Adrenal gland (tissue), 12 donors: ENCODE results near the gene STXBP3. TPM values are rescaled to one million over a fixed set of nuclear protein-coding genes. Genes with fewer than 3 reads are reported as not detected.

Experiments used
- DNase-seq, 7 donors: peaks; one replicate each; pipeline ENCODE4 v3.0.0-alpha.2; 2019 to 2020
- H3K27ac ChIP-seq, 5 donors: fragments of 200-600 bp; sonication (generic) in 4 of 5; 1 replicate in 3 of 5; 2 replicates in 2 of 5; pipeline versions ENCODE4 v1.5.1 to v1.8.0; 2016 to 2020; ENCODE audit warnings: mild to moderate bottlenecking in 1 of 5
- H3K27me3 ChIP-seq: fragments of 200-600 bp; 2 replicates; pipeline ENCODE4 v1.8.0; 2021
- H3K36me3 ChIP-seq, 2 donors: fragments of 200-600 bp; replicated peaks in 1 of 2; 1 replicate in 1 of 2; 2 replicates in 1 of 2; pipeline versions ENCODE4 v1.5.1 to v1.8.0; 2018 to 2022
- H3K4me1 ChIP-seq, 2 donors: fragments of 200-600 bp; replicated peaks in 1 of 2; 1 replicate in 1 of 2; 2 replicates in 1 of 2; pipeline versions ENCODE4 v1.5.1 to v1.8.0; 2018 to 2021
- H3K4me3 ChIP-seq, 4 donors: fragments of 200-600 bp; sonication (generic) in 3 of 4; one replicate each; pipeline ENCODE4 v1.5.1; 2016 to 2018
- H3K9me3 ChIP-seq, 3 donors: fragments of 200-600 bp; sonication (generic) in 1 of 3; replicated peaks in 1 of 3; 1 replicate in 2 of 3; 2 replicates in 1 of 3; pipeline versions ENCODE4 v1.5.1 to v1.8.0; 2016 to 2021
- CTCF ChIP-seq, 6 experiments: fragments of 450-650 bp in 4 of 6; fragments of 200-600 bp in 2 of 6; sonication (generic) in 1 of 6; IDR thresholded peaks; 1 replicate in 5 of 6; 2 replicates in 1 of 6; pipeline versions ENCODE4 v1.5.1 to v1.8.0; 2016 to 2021; ENCODE audit warnings: antibody characterized with exemption in 6 of 6, mild to moderate bottlenecking in 2 of 6, moderate library complexity in 1 of 6
- POLR2A ChIP-seq, 2 donors: fragments of 450-650 bp; IDR thresholded peaks; one replicate each; pipeline ENCODE4 v1.6.1; 2017; ENCODE audit warnings: antibody characterized with exemption in 2 of 2, mild to moderate bottlenecking in 2 of 2, moderate library complexity in 1 of 2
- WGBS, 4 donors: extraction: QIAGEN DNeasy Blood & Tissue Kit in 2 of 4; methylation state at CpG; one replicate each; pipeline versions ENCODE4 v1.1.5 to v1.1.7; 2013 to 2017; 5-methylcytosine and 5-hydroxymethylcytosine counted together
- intact Hi-C, 2 donors: fragments of 100-400 bp; cut with DNase I; formaldehyde crosslinking; loops; one replicate each; pipeline versions ENCODE4 v1.14.1 to v1.15.0; 2022 to 2023
- polyA plus RNA-seq, 3 donors: library from polyadenylated mRNA; stranded (reverse); fragments of 200-250 nt in 2 of 3; fragments of 350-450 nt in 1 of 3; fragmentation: Illumina TruSeq in 1 of 3; extraction: RNeasy Lipid Tissue Mini Kit (QIAGEN cat#74804) in 1 of 3; gene quantifications; one replicate each; pipeline ENCODE4 v1.2.3, GENCODE V29; 2013 to 2014
- total RNA-seq, 9 donors: library from RNA; depleted of rRNA in 4 of 9; stranded (reverse); fragments of >200 nt in 4 of 9; fragments of 120-200 nt in 1 of 9; fragmentation: NEBNext Ultra II Directional in 1 of 9; extraction: Animal tissue kit (Norgen Biotek cat#: 25700) in 1 of 9; gene quantifications; one replicate each; pipeline versions ENCODE4 v1.1.0 to v1.2.4, GENCODE V29; 2013 to 2023
- donor health status: healthy with polysubstance abuse.
- donor health status: Bipolar disorder and iron deficiency.
- donor health status: DM: yes; HTN: yes; CAD: no.
- donor health status: DM: no; HTN: no; CAD: no.
- donor health status: DM: no; HTN: no; CAD: no.
- donor health status: DM: yes; HTN: yes; CAD: no.

Gene STXBP3
- total and polyA plus RNA-seq, 12 donors: 35.1 to 63.2 (median 43.8) TPM

- H3K27me3 ChIP-seq: no peaks in the 10 kb centered on the region
- H3K4me1 ChIP-seq: no peaks in the 10 kb centered on the region
- WGBS, 4 donors: 80 to 90% (median 89%) methylated on average over 8 to 9 of the region's 9 CpGs
- no peak for DNase-seq
- no peaks in the 10 kb centered on the region for H3K9me3 ChIP-seq
- intact Hi-C loops: no loop called here
- TF ChIP-seq POLR2A (IDR thresholded peaks at IDR 0.05) (no peak), CTCF (IDR thresholded peaks at IDR 0.05) (no peak)
- no peak overlapping the region for H3K27ac ChIP-seq
- no peak overlapping the region for H3K4me3 ChIP-seq
- H3K36me3 ChIP-seq: no peaks in the 10 kb centered on the region
Measured at GRCh38 chr1:108717774-108718316, 28.6 kb upstream of the STXBP3 start.

- no peak overlapping the region for H3K27ac ChIP-seq
- no peak overlapping the region for H3K4me3 ChIP-seq
- TF ChIP-seq POLR2A (IDR thresholded peaks at IDR 0.05): no peak
- no peak for TF ChIP-seq CTCF (IDR thresholded peaks at IDR 0.05)
- intact Hi-C loops: no loop called here
- no peaks in the 10 kb centered on the region for H3K27me3 ChIP-seq
- H3K36me3 ChIP-seq: no peaks in the 10 kb centered on the region
- WGBS, 4 donors: 62 to 72% (median 70%) methylated on average over 6 of the region's 6 CpGs
- no peaks in the 10 kb centered on the region for H3K9me3 ChIP-seq
- DNase-seq: no peak
- no peaks in the 10 kb centered on the region for H3K4me1 ChIP-seq
Measured at GRCh38 chr1:108718927-108719655, 27.4 kb upstream of the STXBP3 start.

GRCh38 chr1:108719656-108720435 is 26.6 kb upstream of the STXBP3 start:
- peak overlapping the region in 3 of 5 donors; percentile 15 to 58 (median 58) for H3K27ac ChIP-seq
- no peaks in the 10 kb centered on the region for H3K9me3 ChIP-seq

More at GRCh38 chr1:108719656-108720435, 26.6 kb upstream of the STXBP3 start:
- Histone ChIP-seq H3K4me1 (no peaks in the 10 kb centered on the region), H3K27me3 (no peaks in the 10 kb centered on the region), H3K4me3 (no peak overlapping the region), H3K36me3 (no peaks in the 10 kb centered on the region)
- peak in 6 of 7 donors; percentile 35 to 77 (median 58) for DNase-seq
- TF ChIP-seq CTCF (IDR thresholded peaks at IDR 0.05) (no peak), POLR2A (IDR thresholded peaks at IDR 0.05) (no peak)
- intact Hi-C loops: no loop called here
- 60 to 66% (median 62%) methylated on average over 8 of the region's 8 CpGs for WGBS, 4 donors
